ENCODE measurements around the gene DEDD2. TPM values are rescaled to one million over a fixed set of nuclear protein-coding genes. Genes with fewer than 3 reads are reported as not detected.

Gene DEDD2
- total RNA-seq, 1 donor from 2014 or later, result 21.4 TPM

DNA sequence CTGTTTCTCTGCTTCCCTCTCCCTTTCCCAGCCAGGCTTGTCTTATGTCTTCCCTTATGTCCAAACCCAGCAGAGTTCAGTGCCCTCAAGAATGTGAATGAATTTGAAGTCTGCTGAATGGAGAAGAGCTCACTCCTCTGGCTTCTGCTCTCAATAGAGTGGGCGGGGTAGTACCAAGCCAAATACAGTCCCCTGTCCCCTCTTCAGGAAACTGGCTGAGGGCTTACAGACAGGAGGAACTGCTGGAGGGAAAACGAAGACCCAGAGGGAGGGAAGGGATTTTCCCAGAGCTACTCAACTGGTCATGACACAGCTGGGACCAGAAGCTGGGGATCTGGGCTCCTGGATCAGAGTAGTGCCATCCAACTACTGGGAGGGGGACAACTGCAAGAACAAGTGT is 52.3 kb downstream of the DEDD2 start:
- H3K27me3 ChIP-seq (ENCODE audit: control insufficient read depth in 3 of 3, insufficient read depth in 3 of 3, low read length in 3 of 3), result peaks cover 0 to 23% (median 17%) of the 10 kb centered on the region in 3 donors
- no peak overlapping the region for H3K4me3 ChIP-seq (ENCODE audit: low read length in 3 of 3)
- H3K36me3 ChIP-seq (ENCODE audit: control insufficient read depth in 3 of 3, insufficient read depth in 3 of 3, low read length in 3 of 3), result no peaks in the 10 kb centered on the region
- no peak overlapping the region for H3K9ac ChIP-seq (ENCODE audit: low read depth in 1 of 3, low read length in 3 of 3)
- no peaks in the 10 kb centered on the region for H3K9me3 ChIP-seq (ENCODE audit: control insufficient read depth in 3 of 3, low read length in 3 of 3)
- no peaks in the 10 kb centered on the region for H3K4me1 ChIP-seq (ENCODE audit: control insufficient read depth in 3 of 3, insufficient read depth in 3 of 3, low read length in 3 of 3)
- H3K27ac ChIP-seq (ENCODE audit: low read depth, low read length), result no peak overlapping the region

DNA sequence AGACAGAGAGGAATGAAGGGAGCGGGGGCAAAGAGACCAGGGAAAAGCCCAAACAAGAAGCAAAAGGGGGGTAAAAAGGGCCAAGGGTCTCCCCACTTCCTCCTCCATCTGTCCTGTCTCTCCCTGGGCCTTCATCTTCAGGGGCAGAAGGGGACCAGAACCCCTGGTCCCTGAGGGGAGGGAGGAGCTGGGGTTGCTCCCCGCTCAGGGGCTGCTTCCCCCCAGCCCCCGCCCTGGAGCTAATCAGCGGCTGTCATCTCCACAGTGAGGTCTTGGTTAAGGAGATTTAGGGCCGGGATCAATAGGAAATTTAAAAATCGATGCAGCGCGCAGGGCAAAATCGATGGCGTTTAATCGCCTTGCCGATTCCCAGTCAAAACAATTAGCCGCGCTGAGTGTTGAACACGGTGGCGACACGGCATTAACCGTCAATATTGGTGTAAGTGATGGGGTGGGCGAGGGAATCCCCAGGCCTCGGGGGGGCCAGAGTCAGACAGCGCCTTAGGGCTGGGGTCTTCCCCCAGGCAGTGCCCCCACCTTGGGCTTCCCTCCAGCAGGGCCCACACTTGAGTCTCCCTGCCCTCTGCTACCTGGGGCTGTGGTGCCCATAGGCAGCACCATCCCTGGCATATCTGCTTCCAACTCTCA is 55.7 kb downstream of the DEDD2 start:
- no peak overlapping the region for H3K4me3 ChIP-seq (ENCODE audit: low read length in 3 of 3)
- no peak overlapping the region for H3K27ac ChIP-seq (ENCODE audit: low read depth, low read length)
- H3K4me1 ChIP-seq (ENCODE audit: control insufficient read depth in 3 of 3, insufficient read depth in 3 of 3, low read length in 3 of 3), result no peaks in the 10 kb centered on the region
- peaks cover under 1 to 24% (median 21%) of the 10 kb centered on the region in 3 donors for H3K27me3 ChIP-seq (ENCODE audit: control insufficient read depth in 3 of 3, insufficient read depth in 3 of 3, low read length in 3 of 3)
- no peaks in the 10 kb centered on the region for H3K36me3 ChIP-seq (ENCODE audit: control insufficient read depth in 3 of 3, insufficient read depth in 3 of 3, low read length in 3 of 3)
- no peaks in the 10 kb centered on the region for H3K9me3 ChIP-seq (ENCODE audit: control insufficient read depth in 3 of 3, low read length in 3 of 3)
- no peak overlapping the region for H3K9ac ChIP-seq (ENCODE audit: low read depth in 1 of 3, low read length in 3 of 3)

DNA sequence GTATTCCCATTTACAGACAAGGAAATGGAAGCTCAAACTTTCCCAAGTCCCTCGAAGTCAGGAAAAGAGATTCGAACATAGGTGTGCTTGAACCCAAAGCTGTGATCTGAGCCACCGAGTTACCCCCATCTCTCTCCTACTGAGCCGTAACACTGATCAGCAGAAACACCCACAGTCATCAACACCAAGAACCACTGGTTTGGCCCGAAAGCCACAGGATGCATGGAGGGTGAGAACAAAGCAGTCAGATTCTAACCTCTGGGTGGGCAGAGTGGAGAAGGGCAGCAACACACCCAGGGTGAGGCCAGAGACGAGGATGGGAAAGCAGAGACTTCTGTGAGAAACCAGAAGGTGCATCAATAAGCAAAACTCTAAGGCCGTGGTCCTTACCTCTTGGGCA is 57.5 kb downstream of the DEDD2 start:
- Histone ChIP-seq H3K27ac (ENCODE audit: low read depth, low read length) (no peak overlapping the region), H3K9me3 (ENCODE audit: control insufficient read depth in 3 of 3, low read length in 3 of 3) (no peaks in the 10 kb centered on the region), H3K4me3 (ENCODE audit: low read length in 3 of 3) (no peak overlapping the region), H3K36me3 (ENCODE audit: control insufficient read depth in 3 of 3, insufficient read depth in 3 of 3, low read length in 3 of 3) (no peaks in the 10 kb centered on the region), H3K27me3 (ENCODE audit: control insufficient read depth in 3 of 3, insufficient read depth in 3 of 3, low read length in 3 of 3) (peaks cover 15 to 40% (median 36%) of the 10 kb centered on the region in 3 donors), H3K4me1 (ENCODE audit: control insufficient read depth in 3 of 3, insufficient read depth in 3 of 3, low read length in 3 of 3) (no peaks in the 10 kb centered on the region), H3K9ac (ENCODE audit: low read depth in 1 of 3, low read length in 3 of 3) (no peak overlapping the region)

DNA sequence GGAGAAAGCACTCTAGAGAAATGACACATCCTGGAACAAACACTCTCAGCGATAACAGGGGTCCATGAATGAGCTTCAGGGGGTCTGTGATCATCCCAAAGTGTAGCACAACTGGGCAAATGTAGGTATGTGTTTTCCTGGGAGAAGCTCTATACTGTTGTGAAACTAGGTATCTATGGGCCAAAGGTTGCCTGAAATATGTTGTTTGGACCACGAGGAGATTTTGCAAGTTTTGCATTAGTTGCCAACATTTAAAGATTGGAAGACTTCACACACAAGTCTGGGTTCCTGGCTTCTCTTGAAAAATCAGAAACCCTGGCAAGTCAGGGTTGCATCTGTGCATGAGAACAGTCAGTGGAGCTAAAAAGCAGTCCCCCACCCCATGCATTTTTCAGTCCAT is 58.6 kb downstream of the DEDD2 start:
- H3K36me3 ChIP-seq (ENCODE audit: control insufficient read depth in 3 of 3, insufficient read depth in 3 of 3, low read length in 3 of 3), result no peaks in the 10 kb centered on the region
- no peak overlapping the region for H3K4me3 ChIP-seq (ENCODE audit: low read length in 3 of 3)
- no peaks in the 10 kb centered on the region for H3K4me1 ChIP-seq (ENCODE audit: control insufficient read depth in 3 of 3, insufficient read depth in 3 of 3, low read length in 3 of 3)
- H3K9me3 ChIP-seq (ENCODE audit: control insufficient read depth in 3 of 3, low read length in 3 of 3), result no peaks in the 10 kb centered on the region
- H3K27ac ChIP-seq (ENCODE audit: low read depth, low read length), result no peak overlapping the region
- no peak overlapping the region for H3K9ac ChIP-seq (ENCODE audit: low read depth in 1 of 3, low read length in 3 of 3)
- H3K27me3 ChIP-seq (ENCODE audit: control insufficient read depth in 3 of 3, insufficient read depth in 3 of 3, low read length in 3 of 3), result peaks cover 24 to 47% (median 45%) of the 10 kb centered on the region in 3 donors

DNA sequence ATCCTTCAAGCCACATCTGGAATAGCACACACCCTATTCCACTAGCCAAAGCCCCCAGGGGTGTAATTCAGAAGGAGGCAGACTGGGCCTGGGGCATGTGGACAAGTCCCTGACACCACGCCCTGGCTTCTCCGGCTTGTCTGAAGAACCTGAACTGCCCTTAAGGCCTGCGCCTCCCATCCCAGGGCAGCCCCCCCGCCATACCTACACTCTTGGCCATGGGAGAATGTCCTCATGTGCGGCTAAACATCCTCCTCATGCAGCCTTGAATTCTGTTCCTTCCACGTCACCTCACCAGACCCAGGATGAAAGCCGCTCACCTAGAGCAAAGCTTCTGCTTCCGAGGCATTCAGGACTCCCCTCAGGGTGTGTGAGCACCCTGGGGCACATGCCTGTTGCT is 60.9 kb downstream of the DEDD2 start:
- Histone ChIP-seq H3K9me3 (ENCODE audit: control insufficient read depth in 3 of 3, low read length in 3 of 3) (no peaks in the 10 kb centered on the region), H3K9ac (ENCODE audit: low read depth in 1 of 3, low read length in 3 of 3) (no peak overlapping the region), H3K36me3 (ENCODE audit: control insufficient read depth in 3 of 3, insufficient read depth in 3 of 3, low read length in 3 of 3) (no peaks in the 10 kb centered on the region), H3K4me1 (ENCODE audit: control insufficient read depth in 3 of 3, insufficient read depth in 3 of 3, low read length in 3 of 3) (no peaks in the 10 kb centered on the region), H3K27me3 (ENCODE audit: control insufficient read depth in 3 of 3, insufficient read depth in 3 of 3, low read length in 3 of 3) (peaks cover 35 to 66% (median 60%) of the 10 kb centered on the region in 3 donors), H3K27ac (ENCODE audit: low read depth, low read length) (no peak overlapping the region), H3K4me3 (ENCODE audit: low read length in 3 of 3) (no peak overlapping the region)

DNA sequence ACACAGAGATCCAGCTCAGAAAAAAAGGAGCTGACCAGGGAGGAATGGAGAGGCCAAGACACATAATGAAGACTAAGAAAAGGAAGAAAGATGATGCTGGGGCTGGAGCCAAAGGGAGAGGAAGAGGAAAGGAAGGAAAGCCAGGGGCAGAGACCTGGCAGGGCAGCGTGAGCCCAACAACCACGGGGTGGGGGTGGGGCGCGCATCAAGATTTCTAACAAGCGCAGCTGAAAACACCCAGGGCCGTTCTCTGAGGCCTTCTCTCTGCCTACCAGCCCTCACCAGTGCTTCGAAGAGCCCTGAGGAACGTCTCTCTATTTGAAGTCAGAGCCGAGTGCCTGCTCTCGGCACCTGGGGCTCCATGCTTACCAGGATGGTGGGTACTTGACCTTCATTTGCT is 61.7 kb downstream of the DEDD2 start:
- peaks cover 39 to 66% (median 61%) of the 10 kb centered on the region in 3 donors for H3K27me3 ChIP-seq (ENCODE audit: control insufficient read depth in 3 of 3, insufficient read depth in 3 of 3, low read length in 3 of 3)
- H3K9me3 ChIP-seq (ENCODE audit: control insufficient read depth in 3 of 3, low read length in 3 of 3), result no peaks in the 10 kb centered on the region
- H3K4me1 ChIP-seq (ENCODE audit: control insufficient read depth in 3 of 3, insufficient read depth in 3 of 3, low read length in 3 of 3), result no peaks in the 10 kb centered on the region
- H3K9ac ChIP-seq (ENCODE audit: low read depth in 1 of 3, low read length in 3 of 3), result no peak overlapping the region
- no peaks in the 10 kb centered on the region for H3K36me3 ChIP-seq (ENCODE audit: control insufficient read depth in 3 of 3, insufficient read depth in 3 of 3, low read length in 3 of 3)
- no peak overlapping the region for H3K4me3 ChIP-seq (ENCODE audit: low read length in 3 of 3)
- H3K27ac ChIP-seq (ENCODE audit: low read depth, low read length), result no peak overlapping the region

DNA sequence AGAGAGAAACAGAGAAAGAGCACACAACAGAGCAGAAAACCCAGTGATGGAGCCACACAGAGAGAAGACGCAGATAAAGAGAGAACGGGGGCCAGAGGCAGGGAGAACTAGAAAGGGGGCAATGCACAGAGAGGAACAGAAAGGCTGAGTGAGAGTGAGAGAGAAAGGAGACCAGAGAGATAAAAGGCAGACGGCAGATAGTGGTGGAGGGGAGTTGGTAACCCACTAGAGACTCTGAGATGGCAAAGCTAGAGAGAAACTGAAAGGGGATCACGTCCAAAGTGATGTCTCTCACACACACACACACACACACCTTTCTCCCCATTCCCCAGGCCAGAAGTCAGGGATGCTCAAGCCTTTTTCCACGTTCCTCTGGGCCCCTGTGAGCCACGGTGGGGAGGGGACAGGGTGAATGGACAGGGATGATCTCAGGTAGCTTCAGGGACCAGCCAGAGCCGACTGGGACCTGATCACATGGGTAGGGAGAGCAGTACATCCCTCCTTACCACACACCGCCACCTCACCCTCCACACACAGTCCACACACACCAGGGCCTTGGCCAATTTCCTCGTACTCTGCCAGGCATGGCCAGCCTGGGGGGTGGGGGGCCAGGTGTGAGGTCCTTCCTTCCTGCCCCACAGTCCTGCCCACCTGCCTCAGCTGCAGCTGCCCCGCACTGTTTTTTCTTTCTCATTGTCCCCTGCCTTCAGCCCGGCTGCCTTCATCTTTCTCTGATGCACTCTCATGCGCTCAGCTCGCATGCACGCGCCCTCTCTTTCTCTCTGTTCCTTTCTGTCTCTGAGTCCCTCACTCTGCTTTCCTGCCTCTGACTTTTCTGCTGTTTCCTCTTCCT is 62.8 kb downstream of the DEDD2 start:
- Histone ChIP-seq H3K27ac (ENCODE audit: low read depth, low read length) (no peak overlapping the region), H3K4me1 (ENCODE audit: control insufficient read depth in 3 of 3, insufficient read depth in 3 of 3, low read length in 3 of 3) (no peaks in the 10 kb centered on the region), H3K36me3 (ENCODE audit: control insufficient read depth in 3 of 3, insufficient read depth in 3 of 3, low read length in 3 of 3) (no peaks in the 10 kb centered on the region), H3K9me3 (ENCODE audit: control insufficient read depth in 3 of 3, low read length in 3 of 3) (no peaks in the 10 kb centered on the region), H3K9ac (ENCODE audit: low read depth in 1 of 3, low read length in 3 of 3) (no peak overlapping the region), H3K4me3 (ENCODE audit: low read length in 3 of 3) (no peak overlapping the region), H3K27me3 (ENCODE audit: control insufficient read depth in 3 of 3, insufficient read depth in 3 of 3, low read length in 3 of 3) (peaks cover 44 to 66% (median 65%) of the 10 kb centered on the region in 3 donors)

DNA sequence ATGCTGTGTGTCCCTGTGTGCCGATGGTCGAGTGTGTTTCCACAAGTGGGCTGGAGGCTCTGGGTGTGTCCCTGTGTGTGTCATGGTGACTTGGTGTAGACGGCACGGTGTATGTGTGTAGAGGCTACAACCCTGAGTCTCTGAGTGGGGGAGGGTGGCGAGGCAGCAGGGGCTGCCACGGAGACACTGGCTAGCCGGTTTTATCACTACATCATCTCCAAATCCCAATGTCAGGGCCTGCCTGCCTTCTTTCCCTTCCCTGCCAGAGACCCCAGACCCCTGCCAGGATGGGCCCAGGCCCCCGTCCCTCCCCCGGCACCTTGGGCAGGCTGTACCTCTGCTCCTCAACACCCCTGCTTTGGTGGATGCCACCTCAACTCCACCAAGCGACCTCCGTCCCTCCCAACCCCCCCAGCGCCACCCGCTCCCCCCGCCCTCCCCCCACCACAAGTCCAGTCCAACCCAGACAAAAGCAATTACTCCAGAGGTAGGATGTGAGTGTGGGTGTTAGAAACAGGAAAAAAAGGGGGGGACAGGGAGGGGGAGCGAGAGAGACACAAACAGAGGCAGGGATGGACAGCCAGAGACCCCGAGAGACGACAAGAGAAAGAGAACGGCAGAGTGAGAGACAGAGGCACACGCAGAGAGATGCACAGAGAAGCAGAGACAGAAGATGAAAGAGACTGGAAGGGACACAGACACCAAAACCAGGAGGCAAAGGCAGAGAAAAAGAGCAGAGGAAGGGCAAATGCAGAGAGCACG is 63.6 kb downstream of the DEDD2 start:
- no peak overlapping the region for H3K9ac ChIP-seq (ENCODE audit: low read depth in 1 of 3, low read length in 3 of 3)
- no peak overlapping the region for H3K4me3 ChIP-seq (ENCODE audit: low read length in 3 of 3)
- H3K27ac ChIP-seq (ENCODE audit: low read depth, low read length), result no peak overlapping the region
- no peaks in the 10 kb centered on the region for H3K36me3 ChIP-seq (ENCODE audit: control insufficient read depth in 3 of 3, insufficient read depth in 3 of 3, low read length in 3 of 3)
- no peaks in the 10 kb centered on the region for H3K9me3 ChIP-seq (ENCODE audit: control insufficient read depth in 3 of 3, low read length in 3 of 3)
- no peaks in the 10 kb centered on the region for H3K4me1 ChIP-seq (ENCODE audit: control insufficient read depth in 3 of 3, insufficient read depth in 3 of 3, low read length in 3 of 3)
- H3K27me3 ChIP-seq (ENCODE audit: control insufficient read depth in 3 of 3, insufficient read depth in 3 of 3, low read length in 3 of 3), result peaks cover 46 to 75% (median 73%) of the 10 kb centered on the region in 3 donors

DNA sequence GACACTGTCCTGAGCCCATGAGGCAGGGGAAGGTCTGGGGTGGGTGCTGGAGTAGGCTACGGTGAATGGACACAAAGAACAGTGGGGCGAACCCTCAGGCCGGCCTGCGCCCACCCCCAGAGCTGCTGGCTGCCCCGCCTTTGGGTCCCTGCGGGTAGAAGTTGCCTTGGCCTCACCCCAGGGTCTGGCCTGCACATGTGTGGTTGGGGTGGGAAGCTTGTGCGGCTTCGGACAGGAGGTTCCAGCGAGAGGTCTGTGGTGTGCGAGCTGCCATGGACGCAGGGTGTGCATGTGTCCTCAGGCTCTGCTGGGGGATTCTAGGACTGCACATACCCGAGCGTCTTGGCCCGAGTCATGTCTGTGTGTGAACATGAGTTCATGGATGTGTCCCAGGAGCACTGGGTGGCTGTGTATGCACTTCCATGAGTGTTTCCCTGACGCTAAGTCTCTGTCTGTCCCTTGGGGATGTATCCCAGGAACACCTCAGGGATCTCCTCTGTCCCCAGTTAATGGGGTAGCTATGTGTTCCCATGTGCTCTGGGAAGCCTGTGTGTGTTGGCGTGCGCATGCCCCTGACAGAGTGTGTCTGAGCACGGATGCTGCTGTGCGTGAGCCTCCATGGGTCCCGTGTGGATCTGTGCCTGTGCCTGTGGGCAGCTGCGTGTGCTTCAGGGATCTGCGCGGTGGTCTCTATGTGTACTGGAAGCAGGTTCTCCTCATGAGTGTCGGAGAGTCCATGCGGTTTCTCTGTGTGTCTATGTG is 64.4 kb downstream of the DEDD2 start:
- no peak overlapping the region for H3K9ac ChIP-seq (ENCODE audit: low read depth in 1 of 3, low read length in 3 of 3)
- H3K27me3 ChIP-seq (ENCODE audit: control insufficient read depth in 3 of 3, insufficient read depth in 3 of 3, low read length in 3 of 3), result peaks cover 52 to 80% (median 78%) of the 10 kb centered on the region in 3 donors
- no peaks in the 10 kb centered on the region for H3K4me1 ChIP-seq (ENCODE audit: control insufficient read depth in 3 of 3, insufficient read depth in 3 of 3, low read length in 3 of 3)
- no peaks in the 10 kb centered on the region for H3K9me3 ChIP-seq (ENCODE audit: control insufficient read depth in 3 of 3, low read length in 3 of 3)
- no peak overlapping the region for H3K4me3 ChIP-seq (ENCODE audit: low read length in 3 of 3)
- H3K36me3 ChIP-seq (ENCODE audit: control insufficient read depth in 3 of 3, insufficient read depth in 3 of 3, low read length in 3 of 3), result no peaks in the 10 kb centered on the region
- H3K27ac ChIP-seq (ENCODE audit: low read depth, low read length), result no peak overlapping the region

Measured in skeletal muscle tissue (tissue), 4 donors.